Activated CD4-positive, alpha-beta T cell treated with anti-CD3 and anti-CD28 coated beads for 36 hours (primary cell): Measurements from ENCODE around the gene CRACR2A. TPM values are rescaled to one million over a fixed set of nuclear protein-coding genes. Genes with fewer than 3 reads are reported as not detected.

Source experiments
- ATAC-seq: fragments of 200-7000 bp; cut with Tn5 transposase; one replicate; pipeline ENCODE4 v1.10.0; 2021; ENCODE audit warnings: mild to moderate bottlenecking, moderate library complexity
- CTCF ChIA-PET: fragments of 350-600 bp; sonication (Branson Sonifier 250); formaldehyde crosslinking; loops from one replicate; lab custom pipeline; 2021; ENCODE audit warnings: antibody characterized with exemption; lab: Charles Lee
- POLR2A ChIA-PET: fragments of 350-600 bp; sonication (Branson Sonifier 250); formaldehyde crosslinking; loops from one replicate; lab custom pipeline; 2021; ENCODE audit warnings: antibody characterized with exemption, inconsistent platforms; lab: Charles Lee
- DNase-seq: peaks from one replicate; pipeline ENCODE4 v3.0.0-alpha.2; 2020
- H3K27ac Mint-ChIP-seq: one replicate; pipeline ENCODE4 v1.8.0; 2021; ENCODE audit warnings: mixed read lengths
- H3K27me3 Mint-ChIP-seq: one replicate; pipeline ENCODE4 v1.8.0; 2021; ENCODE audit warnings: mixed read lengths
- H3K36me3 Mint-ChIP-seq: one replicate; pipeline ENCODE4 v1.8.0; 2021; ENCODE audit warnings: low read depth, mixed read lengths
- H3K4me1 Mint-ChIP-seq: one replicate; pipeline ENCODE4 v1.8.0; 2021; ENCODE audit warnings: mixed read lengths
- H3K4me3 Mint-ChIP-seq: one replicate; pipeline ENCODE4 v1.8.0; 2021; ENCODE audit warnings: mild to moderate bottlenecking, moderate library complexity, mixed read lengths
- H3K9me3 Mint-ChIP-seq: one replicate; pipeline ENCODE4 v1.8.0; 2021; ENCODE audit warnings: low read depth, mixed read lengths
- intact Hi-C, 2 experiments: fragments of 100-400 bp; cut with DNase I in 1 of 2; cut with micrococcal nuclease in 1 of 2; formaldehyde crosslinking; loops; one replicate each; pipeline versions ENCODE4 v1.14.2 to v1.15.1; 2022 to 2024; cut with DNase I, micrococcal nuclease
- total RNA-seq, 2 experiments: library from RNA; stranded (reverse); gene quantifications; one replicate each; pipeline ENCODE4 v1.2.3, GENCODE V29; 2021

Gene CRACR2A
- total RNA-seq, 2 experiments from 2014 or later = 19.2 to 22.5 TPM

DNA sequence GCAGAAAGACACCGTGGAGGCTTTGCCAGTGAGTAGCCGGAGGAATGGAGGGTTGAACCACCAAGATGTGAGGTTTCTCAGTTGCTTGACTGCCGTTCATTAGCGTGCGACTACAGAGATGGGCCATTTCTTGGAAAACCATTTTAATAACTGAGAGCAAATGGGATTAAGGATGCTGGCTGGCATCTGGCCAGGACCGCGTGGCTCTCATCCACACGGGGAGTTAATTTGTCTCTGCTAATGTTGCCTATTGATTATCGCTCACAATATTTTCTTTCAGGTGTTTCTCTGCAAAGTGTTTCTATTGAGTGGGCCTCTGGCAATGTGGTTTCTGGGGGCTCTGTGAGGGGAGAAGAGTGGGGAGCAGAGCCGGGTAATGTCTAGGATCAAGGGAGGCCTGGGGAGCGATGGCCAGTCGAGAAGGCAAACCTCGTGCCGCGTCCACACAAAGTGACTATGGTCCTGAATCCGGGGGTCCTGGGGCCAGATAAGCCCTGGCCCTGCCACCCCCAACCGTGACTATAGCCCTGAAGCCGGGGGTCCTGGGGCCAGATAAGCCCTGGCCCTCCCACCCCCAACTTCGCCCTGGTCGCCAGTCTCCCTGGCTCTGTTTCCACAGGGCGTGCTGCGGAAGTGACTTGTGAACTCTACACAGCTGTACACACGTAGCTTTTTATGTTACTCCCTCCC, 151.3 kb downstream of the CRACR2A start:
- DNase-seq = no peak
- H3K27ac Mint-ChIP-seq = no peak overlapping the region
- H3K9me3 Mint-ChIP-seq = no peaks in the 10 kb centered on the region
- ChIA-PET CTCF (no interaction called here), POLR2A (no interaction called here)
- H3K36me3 Mint-ChIP-seq = no peaks in the 10 kb centered on the region
- no peak overlapping the region for H3K4me3 Mint-ChIP-seq
- no peak for ATAC-seq
- intact Hi-C loops = no loop called here
- H3K4me1 Mint-ChIP-seq = no peaks in the 10 kb centered on the region
- H3K27me3 Mint-ChIP-seq = no peaks in the 10 kb centered on the region

GRCh38 chr12:3600951-3601350, 152.0 kb downstream of the CRACR2A start:
- ChIA-PET POLR2A (no interaction called here), CTCF (interaction anchor here (0.6 kb wide), 1 partner anchor 817 kb away, joined by 3 read pairs; no protein-coding TSS in a partner anchor)

DNA sequence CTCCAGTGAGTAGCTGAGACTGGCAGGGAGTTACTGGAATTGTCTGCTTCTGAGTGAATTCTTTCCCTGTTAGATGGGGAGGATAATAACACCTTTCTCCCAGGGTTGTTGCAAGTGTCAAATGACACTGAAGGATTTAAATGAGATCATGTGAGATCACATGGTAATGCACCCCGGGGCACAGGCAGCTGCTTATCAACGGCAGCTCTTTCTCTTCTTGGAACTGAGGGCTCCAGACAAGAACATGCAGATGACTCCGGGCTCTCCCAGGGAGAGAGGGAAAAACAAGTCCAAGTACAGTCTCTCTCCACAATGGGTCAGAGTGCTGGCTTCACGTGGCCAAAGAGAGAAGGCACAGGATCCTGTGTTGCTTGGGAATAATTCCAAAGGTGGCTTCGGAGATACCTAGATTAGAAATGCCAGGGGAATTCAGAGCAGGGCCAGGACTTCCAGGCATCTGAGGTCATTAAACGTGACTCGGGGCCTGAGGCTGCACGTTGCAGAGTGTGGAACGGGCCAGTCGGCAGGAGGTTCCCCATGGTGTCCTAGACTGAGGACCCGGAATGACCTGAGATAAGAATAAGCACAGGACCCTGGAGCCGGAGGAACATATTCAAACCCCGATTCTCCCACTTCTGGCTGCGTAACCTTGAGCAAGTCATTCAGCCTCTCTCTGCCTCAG, 152.7 kb downstream of the CRACR2A start:
- H3K9me3 Mint-ChIP-seq = no peaks in the 10 kb centered on the region
- ChIA-PET CTCF (no interaction called here), POLR2A (no interaction called here)
- no peak overlapping the region for H3K4me3 Mint-ChIP-seq
- no peaks in the 10 kb centered on the region for H3K4me1 Mint-ChIP-seq
- intact Hi-C loops = no loop called here
- no peak for DNase-seq
- no peak overlapping the region for H3K27ac Mint-ChIP-seq
- no peaks in the 10 kb centered on the region for H3K27me3 Mint-ChIP-seq
- no peaks in the 10 kb centered on the region for H3K36me3 Mint-ChIP-seq
- ATAC-seq = no peak

More at GRCh38 chr12:3600951-3601350, 152.0 kb downstream of the CRACR2A start:
- intact Hi-C loops = no loop called here
- Mint-ChIP-seq H3K36me3 (no peaks in the 10 kb centered on the region), H3K4me3 (no peak overlapping the region), H3K27ac (no peak overlapping the region), H3K27me3 (no peaks in the 10 kb centered on the region), H3K4me1 (no peaks in the 10 kb centered on the region), H3K9me3 (no peaks in the 10 kb centered on the region)
- DNase-seq = no peak
- no peak for ATAC-seq

GRCh38 chr12:3598896-3599860, 153.7 kb downstream of the CRACR2A start:
- ATAC-seq = no peak
- H3K27me3 Mint-ChIP-seq = peaks cover under 1% of the 10 kb centered on the region
- H3K4me1 Mint-ChIP-seq = no peaks in the 10 kb centered on the region
- H3K27ac Mint-ChIP-seq = no peak overlapping the region
- DNase-seq = no peak
- no peaks in the 10 kb centered on the region for H3K36me3 Mint-ChIP-seq
- H3K9me3 Mint-ChIP-seq = no peaks in the 10 kb centered on the region
- ChIA-PET POLR2A (no interaction called here), CTCF (no interaction called here)
- intact Hi-C loops = no loop called here
- H3K4me3 Mint-ChIP-seq = no peak overlapping the region

- Mint-ChIP-seq H3K9me3 (no peaks in the 10 kb centered on the region), H3K27me3 (peaks cover 5% of the 10 kb centered on the region), H3K4me1 (no peaks in the 10 kb centered on the region), H3K4me3 (no peak overlapping the region), H3K27ac (no peak overlapping the region), H3K36me3 (no peaks in the 10 kb centered on the region)
- ATAC-seq (no peak), DNase-seq (no peak)
- intact Hi-C loops = no loop called here
- POLR2A ChIA-PET = no interaction called here
- CTCF ChIA-PET = no interaction called here
Measured at GRCh38 chr12:3597526-3598210, 155.2 kb downstream of the CRACR2A start.

GRCh38 chr12:3596703-3597415, 156.1 kb downstream of the CRACR2A start:
- Mint-ChIP-seq H3K27me3 (peaks cover 5% of the 10 kb centered on the region), H3K4me3 (no peak overlapping the region), H3K9me3 (no peaks in the 10 kb centered on the region), H3K27ac (no peak overlapping the region), H3K36me3 (no peaks in the 10 kb centered on the region), H3K4me1 (no peaks in the 10 kb centered on the region)
- ATAC-seq = no peak
- DNase-seq = no peak
- intact Hi-C loops = no loop called here
- ChIA-PET CTCF (interaction anchor here (0.6 kb wide), 1 partner anchor 1919 kb away, joined by 4 read pairs; no protein-coding TSS in a partner anchor), POLR2A (interaction anchor here (0.5 kb wide), 1 partner anchor 811 kb away, joined by 3 read pairs; no protein-coding TSS in a partner anchor)

DNA sequence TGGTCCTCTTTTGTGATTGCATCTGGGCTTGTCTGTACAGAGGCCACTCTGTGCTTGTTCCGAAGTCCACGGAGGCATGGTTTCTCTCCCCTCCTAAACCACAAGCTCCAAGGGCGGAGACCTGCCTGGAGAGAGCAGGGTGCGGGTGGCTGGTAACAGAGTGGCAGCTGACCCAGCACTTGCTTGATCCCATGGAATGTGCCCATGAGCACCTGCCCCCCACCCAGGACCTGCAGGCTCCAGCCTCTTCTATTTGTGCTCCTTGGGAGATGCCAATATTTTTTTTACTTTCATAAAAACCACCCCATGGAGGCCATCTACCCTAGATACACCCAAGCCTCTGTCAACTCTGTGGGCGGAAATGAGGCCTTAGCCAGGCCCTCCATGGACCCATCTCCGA, 157.2 kb downstream of the CRACR2A start:
- no peaks in the 10 kb centered on the region for H3K36me3 Mint-ChIP-seq

GRCh38 chr12:3594966-3595365, 157.9 kb downstream of the CRACR2A start:
- Mint-ChIP-seq H3K9me3 (no peaks in the 10 kb centered on the region), H3K27ac (no peak overlapping the region), H3K4me1 (no peaks in the 10 kb centered on the region), H3K36me3 (no peaks in the 10 kb centered on the region), H3K27me3 (peaks cover 5% of the 10 kb centered on the region), H3K4me3 (no peak overlapping the region)
- DNase-seq (no peak), ATAC-seq (no peak)
- ChIA-PET POLR2A (no interaction called here), CTCF (no interaction called here)
- intact Hi-C loops = no loop called here

More for the DNA sequence above, 157.2 kb downstream of the CRACR2A start:
- no peak for DNase-seq
- ChIA-PET POLR2A (no interaction called here), CTCF (no interaction called here)
- no peak overlapping the region for H3K4me3 Mint-ChIP-seq
- intact Hi-C loops = no loop called here
- H3K9me3 Mint-ChIP-seq = no peaks in the 10 kb centered on the region
- no peak for ATAC-seq
- peaks cover 5% of the 10 kb centered on the region for H3K27me3 Mint-ChIP-seq
- H3K27ac Mint-ChIP-seq = no peak overlapping the region
- H3K4me1 Mint-ChIP-seq = no peaks in the 10 kb centered on the region

DNA sequence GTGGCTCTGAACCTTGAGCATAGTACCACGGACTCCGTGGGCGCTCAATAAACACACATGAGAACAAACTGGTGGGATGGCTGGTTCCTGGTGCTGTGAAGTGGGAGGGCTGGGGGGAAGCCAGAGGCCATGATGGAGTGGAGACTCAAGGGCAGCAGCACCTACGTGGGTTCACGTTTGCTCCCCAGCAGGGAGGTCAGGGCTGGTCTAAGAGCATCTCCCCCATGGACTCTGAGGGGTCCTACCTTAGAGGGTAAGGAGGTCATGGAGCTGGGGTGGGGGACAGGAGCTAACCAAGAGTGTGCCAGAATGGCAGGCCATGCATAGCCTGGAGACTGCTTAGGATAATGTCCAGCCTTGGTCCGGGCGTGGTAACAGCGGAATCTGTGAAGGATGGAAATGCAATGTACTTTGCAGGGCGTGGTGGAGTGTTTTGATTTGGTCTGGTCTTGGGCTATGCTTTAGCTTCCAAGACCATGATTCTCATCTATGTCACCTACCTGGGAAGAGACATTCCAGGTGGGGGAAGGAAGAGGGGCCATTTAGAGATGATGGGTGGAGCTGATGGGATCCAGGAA, 158.9 kb downstream of the CRACR2A start:
- Mint-ChIP-seq H3K36me3 (no peaks in the 10 kb centered on the region), H3K4me3 (no peak overlapping the region), H3K9me3 (no peaks in the 10 kb centered on the region), H3K4me1 (no peaks in the 10 kb centered on the region), H3K27me3 (peaks cover 5% of the 10 kb centered on the region), H3K27ac (no peak overlapping the region)
- DNase-seq = no peak
- intact Hi-C loops = no loop called here
- ATAC-seq = no peak
- POLR2A ChIA-PET = interaction anchor here (0.6 kb wide), 1 partner anchor 11 kb away, joined by 3 read pairs; no protein-coding TSS in a partner anchor
- CTCF ChIA-PET = no interaction called here

GRCh38 chr12:3592856-3593625, 159.9 kb downstream of the CRACR2A start:
- no peak overlapping the region for H3K27ac Mint-ChIP-seq
- intact Hi-C loops = no loop called here
- ChIA-PET POLR2A (no interaction called here), CTCF (no interaction called here)
- no peaks in the 10 kb centered on the region for H3K36me3 Mint-ChIP-seq
- DNase-seq (no peak), ATAC-seq (no peak)
- no peaks in the 10 kb centered on the region for H3K4me1 Mint-ChIP-seq
- no peaks in the 10 kb centered on the region for H3K9me3 Mint-ChIP-seq
- H3K4me3 Mint-ChIP-seq = no peak overlapping the region
- peaks cover 5% of the 10 kb centered on the region for H3K27me3 Mint-ChIP-seq
